Daoy (cell line): ENCODE data around the gene SIK3. TPM values are rescaled to one million over a fixed set of nuclear protein-coding genes. Genes with fewer than 3 reads are reported as not detected.

Experiments used
- DNase-seq: peaks from one replicate; pipeline ENCODE4 v3.0.0-alpha.2; 2015; ENCODE audit warnings: low read depth
- total RNA-seq: library from RNA; depleted of rRNA; stranded (reverse); fragments of >200 nt; shearing (Covaris generic); gene quantifications from 2 replicates; pipeline ENCODE4 v1.2.3, GENCODE V29; 2014

The SIK3 gene
- total RNA-seq, 1 experiment from 2014 or later: 8.2 TPM

DNA sequence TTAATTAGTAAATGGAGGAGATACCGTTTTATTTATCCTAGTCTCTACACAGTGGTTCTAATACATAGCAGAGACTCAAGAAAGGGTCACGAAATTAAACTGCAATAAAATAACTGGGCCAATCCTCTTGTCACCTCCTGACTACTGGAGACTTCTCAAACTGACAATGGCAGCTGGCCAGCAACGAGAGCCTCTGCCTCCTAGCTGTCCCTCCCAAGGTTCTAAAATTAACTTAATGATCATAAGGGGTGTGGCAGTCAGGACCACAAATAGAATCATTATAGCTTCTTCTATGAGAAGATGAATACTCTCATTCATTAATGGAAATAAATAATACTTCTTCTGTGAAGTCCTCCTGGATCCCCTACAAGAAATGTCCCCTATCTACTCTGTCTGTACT, 197.0 kb downstream of the SIK3 start:
- DNase-seq: no peak

DNA sequence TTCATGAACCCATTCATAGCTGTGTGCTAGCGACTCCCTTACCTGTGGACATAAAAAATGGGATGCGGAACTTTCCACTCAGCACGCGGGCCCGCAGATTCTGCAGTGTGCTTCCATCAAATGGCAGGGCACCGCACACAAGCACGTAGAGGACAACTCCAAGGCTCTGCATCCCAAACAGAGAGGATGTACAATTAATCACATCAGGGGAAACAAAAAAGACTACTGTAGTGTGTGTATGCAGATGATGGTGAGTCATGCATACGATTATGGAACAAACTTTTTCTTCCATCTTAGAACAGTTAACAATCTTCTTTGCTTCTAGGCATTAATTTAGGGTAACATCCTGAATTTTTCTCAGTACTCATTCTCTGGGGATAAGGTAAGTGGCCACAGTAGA, 202.0 kb downstream of the SIK3 start:
- no peak for DNase-seq

DNA sequence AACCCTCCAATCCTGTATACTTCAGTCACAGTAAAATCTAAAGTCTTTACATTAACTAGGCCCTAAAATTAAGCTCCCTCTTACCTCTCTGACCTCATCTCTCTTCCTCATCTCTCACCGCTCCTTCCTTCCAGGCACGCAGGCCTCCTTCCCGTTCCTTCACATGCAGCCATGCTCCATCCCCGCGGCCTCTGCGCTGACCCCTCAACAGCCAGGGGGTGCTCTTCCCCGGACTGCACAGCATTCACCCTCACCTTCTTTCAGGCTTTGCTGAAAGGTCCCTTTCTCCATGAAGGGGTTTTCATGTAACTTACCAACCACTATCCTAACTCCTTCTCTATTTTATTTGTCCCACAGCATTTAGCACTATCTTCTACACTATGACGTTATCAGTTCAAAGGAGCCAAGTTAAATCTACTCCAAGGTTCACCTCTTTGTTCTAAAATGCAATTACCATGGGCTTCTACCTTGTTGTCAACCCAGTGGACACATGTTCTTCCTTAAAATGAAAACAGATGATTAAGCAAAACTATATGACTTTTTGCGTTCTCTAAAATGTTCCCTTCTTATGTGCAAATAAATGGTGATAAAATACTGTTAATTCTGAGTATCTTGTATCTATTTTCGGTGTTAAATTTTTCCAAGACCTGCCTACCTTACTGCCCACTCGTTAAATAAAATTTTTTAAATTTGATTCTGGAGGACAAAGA, 203.0 kb downstream of the SIK3 start:
- DNase-seq: peak; percentile 15

DNA sequence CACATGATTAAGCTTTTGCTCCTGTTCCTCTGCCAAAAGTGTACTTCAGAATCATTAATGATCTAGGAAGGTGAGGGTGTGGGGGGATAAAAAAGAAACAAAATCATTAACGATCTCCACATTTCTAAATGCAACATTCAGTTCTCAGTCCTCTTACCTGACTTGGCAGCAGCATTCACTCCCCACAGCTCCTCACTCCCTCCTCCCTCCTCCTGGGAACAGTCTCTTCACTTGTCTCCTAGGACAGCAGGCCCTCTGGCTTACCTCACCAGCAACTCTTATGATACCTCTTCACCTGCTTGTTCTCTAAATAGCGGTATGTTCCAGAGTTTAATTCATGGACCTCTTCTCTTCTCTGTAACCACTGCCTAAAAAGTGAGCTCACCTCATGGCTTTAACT, 204.3 kb downstream of the SIK3 start:
- no peak for DNase-seq

DNA sequence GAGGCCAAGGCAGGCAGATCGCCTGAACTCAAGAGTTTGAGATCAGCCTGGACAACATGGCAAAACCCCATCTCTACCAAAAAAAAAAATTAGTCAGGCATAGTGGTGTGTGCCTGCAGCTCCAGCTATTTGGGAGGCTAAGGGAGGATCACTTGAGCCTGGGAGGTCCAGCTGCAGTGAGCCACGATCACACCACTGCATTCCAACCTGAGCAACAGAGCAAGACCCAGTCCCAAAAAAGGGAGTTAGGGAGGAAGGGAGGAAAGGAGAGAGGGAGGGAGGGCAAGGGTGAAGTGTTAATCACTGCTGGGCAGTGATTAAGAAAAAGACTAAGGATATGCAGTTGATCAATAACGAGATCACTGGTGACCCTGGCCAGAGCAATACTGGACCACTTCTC, 204.8 kb downstream of the SIK3 start:
- DNase-seq: no peak

DNA sequence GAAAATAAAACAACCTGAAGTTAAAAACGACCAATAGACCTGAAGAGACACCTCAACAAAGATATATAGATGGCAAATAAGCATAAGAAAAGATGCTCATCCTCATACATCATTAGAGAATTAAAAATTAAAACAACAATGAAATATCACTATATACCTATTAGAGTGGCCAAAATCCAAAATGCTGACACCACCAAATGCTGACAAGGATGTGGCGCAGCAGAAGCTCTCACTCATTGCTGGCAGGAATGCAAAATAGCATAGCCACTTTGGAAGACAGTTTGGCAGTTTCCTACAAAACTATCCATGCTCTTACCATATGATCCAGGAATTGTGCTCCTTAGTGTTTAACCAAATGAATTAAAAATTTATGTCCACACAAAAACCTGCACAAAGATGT, 205.9 kb downstream of the SIK3 start:
- DNase-seq: no peak

DNA sequence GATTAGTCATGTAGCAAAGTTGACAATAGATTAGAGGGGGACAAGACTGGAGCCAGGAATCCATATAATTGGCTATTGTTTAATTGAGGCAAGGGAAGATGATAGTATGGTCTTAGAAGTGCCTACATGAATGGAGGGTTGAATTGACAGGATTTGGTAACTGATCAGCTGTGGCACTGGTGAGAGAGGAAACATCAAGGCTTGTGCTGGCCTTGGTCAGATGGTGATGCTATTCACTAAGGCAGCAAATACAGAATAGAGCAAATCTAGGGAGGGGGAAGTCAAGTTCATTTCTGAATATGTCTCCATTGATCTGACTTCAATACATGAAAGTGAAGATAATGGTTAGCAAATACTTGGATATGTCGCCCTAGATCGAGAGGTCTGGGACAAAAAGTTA, 206.5 kb downstream of the SIK3 start:
- DNase-seq: no peak

DNA sequence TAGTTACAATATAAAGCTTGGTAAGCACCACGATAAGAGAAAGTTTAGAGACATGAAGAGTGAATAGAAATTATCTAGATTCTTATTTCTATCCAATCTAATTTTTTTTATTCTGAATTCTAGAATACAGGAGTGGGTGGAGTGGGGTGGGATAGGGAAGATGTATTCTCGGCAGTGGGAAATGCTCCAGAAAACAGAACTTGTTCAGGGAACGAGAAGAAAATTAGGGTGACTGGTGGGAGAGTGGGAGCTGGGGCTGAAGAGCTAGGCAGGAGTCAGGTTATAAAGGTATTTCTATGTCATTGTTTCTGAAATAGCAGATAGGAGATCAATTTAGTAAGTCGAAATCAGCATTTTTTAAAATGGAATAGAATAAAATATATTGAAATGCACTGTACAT, 207.6 kb downstream of the SIK3 start:
- no peak for DNase-seq

DNA sequence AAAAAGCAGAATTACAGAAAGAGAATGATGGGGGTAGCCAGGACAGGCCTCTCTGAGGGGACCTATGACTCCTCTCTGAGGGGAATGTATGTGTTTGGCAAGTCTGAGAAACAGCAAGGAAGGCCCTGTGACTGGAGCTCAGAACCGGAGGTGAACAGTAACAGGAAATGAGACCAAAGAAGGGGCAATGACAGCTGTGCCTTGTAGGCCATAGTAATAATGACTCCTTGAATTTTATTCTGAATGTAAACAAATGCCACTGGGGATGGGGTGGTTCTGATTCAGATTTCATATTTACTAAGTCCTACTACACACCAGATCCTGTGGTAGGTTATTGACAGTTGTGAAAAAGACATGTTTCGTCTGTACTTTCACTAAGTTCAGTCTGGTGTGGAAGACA, 208.0 kb downstream of the SIK3 start:
- no peak for DNase-seq

DNA sequence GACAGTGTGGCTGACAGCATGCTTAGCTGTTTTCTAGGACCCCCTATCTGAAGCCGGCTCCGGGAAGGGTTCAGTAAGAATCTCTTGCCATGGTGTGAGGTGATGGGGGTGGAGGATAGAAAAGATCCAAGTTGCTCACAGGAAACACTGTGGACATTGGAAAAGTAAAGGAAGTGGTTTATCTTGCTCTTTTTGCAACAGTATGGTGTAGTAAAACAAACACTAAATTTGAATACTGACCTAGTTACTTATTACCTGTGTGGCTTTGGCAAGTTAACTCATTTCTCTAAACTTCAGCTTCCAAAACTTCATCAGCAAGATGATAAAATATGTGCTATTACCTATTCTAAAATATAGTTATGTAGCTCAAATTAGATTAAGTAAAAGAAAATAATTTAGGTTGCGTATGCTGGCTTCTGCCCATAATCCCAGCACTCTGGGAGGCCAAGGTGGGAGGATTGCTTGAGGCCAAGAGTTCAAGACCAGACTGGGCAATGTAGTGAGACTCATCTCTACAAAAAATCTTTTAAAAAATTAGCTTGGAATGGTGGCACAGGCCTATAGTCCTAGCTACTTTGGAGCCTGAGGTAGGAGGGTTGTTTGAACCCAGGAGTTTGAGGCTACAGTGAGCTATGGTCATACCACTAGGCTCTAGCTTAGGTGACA, 209.2 kb downstream of the SIK3 start:
- DNase-seq: no peak

DNA sequence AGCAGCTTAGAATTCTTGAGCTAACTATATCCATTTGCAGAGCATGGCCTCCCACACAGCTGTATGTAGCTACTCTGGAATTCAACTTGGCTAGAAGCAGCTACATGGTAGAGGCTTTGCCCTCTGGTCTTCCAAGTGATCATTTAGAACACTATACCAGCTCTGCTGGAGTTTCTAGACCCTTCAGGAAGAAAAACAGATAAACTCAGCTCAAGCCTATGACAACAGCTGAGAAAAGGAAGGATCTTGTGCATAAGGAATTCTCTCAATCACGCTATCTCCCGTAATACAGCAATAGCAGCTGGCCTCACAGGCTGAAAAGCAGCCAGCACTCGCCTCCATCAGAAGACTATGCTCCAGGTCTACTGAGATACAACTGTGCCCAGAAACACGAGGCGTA, 210.2 kb downstream of the SIK3 start:
- DNase-seq: no peak

DNA sequence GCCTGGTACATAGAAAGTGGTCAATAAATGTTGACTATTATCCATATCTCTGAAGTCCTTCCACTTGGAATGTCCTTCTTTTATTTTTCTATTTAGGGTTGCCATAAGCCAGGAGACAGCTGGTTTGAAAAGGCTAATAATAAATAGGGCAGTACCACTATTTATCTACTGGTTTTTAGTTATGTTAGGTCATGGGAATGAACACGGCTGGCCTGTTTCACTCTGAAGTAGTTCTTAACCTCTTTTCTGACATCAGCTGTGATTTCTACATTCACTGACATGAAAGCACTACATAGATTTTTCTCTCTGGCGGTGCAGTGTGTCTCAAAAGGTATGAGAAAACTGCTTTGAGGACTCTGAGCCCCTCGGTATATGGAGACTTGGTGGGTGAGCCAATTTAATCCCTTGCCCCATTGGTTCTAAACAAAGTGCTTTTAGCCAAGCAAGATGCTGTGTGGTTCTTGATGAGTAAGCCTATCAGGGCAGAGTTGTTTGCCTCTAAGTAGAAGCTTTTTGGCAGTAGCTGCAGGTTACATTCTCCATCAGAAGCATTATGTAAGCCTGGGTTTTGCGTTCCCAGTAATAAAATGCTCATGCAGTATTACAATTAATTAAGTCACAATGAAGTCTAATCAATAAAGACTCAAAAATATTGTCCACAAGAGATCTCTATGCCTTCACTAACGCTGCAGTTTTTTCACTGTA, 212.1 kb downstream of the SIK3 start:
- no peak for DNase-seq

DNA sequence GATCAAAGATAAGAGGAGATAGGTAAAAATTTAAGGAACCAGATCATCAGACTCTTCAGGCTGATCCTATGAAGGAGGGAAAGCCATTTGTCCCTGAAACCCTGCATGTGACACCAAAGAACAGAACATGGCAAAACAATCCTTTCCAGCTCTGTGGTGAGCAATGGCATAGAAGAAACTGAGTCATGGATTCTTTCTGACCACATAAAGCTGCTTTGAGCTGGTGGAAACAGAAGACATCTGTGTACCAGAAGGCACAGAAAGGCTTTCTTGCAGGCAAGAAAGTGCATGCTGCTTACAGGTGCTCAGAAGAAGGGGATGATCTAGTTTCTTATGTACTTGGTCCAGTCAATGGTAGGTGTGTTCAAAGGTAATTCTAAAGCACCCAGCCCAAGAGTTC, 215.8 kb downstream of the SIK3 start:
- DNase-seq: no peak

DNA sequence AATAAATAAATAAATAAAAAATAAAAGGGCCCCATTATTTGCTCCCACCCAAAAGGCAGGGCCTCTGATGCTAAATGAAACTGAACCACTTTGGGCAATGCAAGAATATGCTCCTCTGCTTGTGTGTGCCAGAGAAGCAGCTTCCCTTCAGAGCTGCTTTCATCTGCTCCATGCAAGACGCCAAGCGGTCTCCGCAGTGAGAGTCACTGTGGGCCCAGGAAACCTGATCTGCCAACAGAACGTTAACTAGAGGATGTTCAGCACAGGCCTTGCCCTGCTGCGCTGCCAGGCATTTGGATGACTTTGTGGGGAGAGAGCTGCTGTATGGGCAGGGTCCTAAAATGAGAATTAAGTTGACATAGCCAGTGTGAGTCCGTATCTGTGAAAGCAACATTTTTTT, 217.1 kb downstream of the SIK3 start:
- DNase-seq: no peak

DNA sequence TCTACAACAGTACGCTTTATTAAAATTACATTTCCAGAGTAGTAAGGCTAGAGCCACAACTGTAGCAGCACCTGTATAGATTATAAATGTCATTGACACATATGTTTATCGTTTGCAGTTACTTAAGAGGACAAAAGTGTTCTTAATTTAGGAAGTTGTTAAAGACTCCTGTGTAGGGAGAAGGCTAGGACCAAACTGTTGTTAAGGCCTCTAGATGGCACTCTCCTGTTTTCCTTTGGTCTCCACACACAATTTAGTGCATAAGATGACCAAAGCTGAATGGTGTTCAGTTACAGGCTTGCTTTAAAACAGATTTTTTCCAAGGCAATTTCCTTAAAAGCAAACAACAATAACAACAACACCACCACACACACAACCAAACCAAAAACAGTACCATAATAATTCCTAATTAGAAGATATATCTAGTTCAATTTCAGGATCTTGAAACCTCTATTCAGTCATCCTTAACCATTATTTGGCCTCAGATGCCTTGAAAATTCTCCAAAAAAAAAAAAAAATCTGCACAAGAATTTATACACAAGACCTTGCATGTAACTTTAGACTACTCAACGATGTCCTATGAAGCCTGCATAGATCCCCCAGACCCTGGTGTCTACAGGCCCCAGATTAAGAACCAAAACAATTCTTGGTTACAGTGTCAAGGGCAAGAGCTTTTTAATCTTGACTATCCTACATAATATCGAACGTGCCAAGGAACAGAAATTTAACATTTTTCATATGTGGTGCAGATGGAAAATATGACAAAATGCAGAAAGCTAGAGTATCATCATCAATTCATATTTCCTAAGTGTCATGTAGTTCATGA, 218.2 kb downstream of the SIK3 start:
- DNase-seq: peak; percentile 45

DNA sequence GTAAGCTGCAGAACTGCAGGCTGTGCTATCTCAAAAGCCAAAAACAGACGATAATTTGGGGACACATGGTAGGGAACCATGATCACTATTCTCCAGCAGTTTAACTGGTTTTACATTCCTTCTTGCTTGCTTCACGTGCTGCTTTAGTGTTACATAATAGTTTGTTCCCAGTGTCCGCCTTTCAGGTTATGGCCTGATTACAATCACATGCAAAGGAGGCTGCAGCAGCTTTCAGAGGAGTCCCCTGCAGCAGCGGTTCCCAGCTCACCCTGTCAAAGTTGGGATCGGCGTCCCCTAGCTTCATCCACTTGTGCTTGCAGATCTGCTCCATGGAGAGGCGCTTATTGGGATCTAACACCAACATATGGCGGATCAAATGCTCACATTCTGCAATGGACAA, 221.6 kb downstream of the SIK3 start:
- DNase-seq: no peak

DNA sequence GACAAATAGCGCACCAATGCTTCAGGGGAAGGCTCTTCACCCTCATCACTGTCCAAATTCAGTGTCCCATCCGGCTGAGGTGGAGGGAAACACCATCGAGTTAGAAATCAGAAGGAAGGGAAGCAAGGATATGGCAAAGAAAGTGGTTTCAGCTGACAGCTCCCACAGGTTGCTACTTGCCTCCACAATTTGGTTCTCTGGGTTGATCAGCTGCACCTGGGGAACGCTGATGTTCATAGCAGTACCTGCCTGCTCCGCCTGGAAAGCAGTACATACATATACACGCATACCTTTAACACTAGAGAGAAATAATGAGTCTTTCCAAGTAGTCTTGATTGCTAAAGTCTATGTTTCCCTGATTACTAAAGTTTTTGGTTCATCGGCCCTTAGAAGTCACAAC, 223.0 kb downstream of the SIK3 start:
- no peak for DNase-seq

DNA sequence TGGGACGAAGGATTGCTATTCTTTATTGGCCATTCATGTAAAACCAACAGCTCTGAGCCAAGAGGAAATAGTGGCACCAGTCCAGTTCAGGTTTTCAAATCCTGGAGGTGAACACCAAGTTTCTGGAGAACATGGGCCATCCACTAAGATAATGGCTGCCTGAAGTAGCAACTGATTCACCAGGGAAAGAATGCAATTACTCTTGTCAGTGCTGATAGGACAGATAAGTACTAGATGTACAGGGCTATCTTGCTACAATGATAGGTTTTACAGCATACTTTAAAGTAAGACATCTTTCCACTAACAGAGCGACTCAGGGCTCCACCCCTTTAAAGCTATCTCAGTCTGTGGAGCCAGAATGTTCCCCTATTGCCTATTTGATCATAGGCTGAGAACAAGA, 224.0 kb downstream of the SIK3 start:
- DNase-seq: no peak

DNA sequence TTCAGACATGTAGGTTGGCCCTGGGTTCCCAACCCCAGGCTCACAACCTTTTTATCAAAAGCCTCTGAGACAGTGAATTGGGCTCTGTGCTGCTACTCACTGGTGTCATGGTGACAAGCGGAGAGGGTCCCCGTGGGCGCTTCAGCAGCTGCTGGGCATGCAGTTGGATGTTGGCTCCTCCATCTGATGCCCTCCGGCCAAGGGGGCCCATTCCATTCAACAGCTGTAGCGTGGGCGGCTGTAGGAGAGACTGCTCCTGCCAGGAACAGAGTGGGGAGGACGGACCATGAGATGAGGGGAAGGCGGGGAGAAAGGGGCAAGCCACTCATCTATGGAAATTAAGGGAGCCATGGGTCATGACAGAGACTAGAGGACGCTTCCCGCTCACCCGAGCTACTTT, 224.8 kb downstream of the SIK3 start:
- DNase-seq: no peak

DNA sequence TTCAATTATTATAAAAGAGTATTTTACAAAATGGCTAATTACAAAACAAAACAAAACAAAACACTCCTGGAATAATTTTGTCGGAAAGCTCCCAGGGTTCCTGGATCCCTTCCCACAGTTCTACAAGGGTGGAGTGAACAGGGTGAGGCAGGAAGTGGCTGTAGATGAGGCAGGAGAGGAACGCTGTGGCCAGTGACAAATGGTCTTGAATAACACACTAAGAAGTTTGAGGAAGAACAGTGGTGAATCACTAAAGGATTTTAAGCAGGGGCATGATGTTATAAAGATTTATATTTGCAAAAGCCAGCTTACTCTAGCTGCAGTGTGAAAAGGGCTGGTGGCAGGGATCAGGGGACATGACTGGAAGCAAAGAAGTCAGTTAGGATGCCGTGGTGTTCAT, 227.0 kb downstream of the SIK3 start:
- DNase-seq: peak; percentile 86

DNA sequence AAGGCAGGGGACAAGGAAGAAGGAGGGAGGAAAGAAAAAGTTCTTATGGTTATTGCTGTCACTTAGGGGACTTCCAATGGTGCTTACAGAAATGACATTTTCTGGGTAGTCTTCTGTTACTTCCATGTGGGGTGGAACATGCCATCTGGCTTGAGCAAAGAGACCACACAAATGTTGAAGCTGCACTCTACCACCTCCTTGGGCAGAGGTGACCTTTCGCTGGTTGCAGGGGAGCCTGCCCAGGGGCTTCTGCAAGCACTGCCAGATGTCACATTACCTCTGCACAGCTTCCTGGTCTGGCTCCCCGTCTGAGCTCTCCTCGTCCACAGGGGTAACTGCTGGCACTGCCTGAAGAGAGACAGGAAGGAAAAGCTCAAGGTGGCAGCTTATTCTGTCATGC, 228.2 kb downstream of the SIK3 start:
- DNase-seq: no peak

DNA sequence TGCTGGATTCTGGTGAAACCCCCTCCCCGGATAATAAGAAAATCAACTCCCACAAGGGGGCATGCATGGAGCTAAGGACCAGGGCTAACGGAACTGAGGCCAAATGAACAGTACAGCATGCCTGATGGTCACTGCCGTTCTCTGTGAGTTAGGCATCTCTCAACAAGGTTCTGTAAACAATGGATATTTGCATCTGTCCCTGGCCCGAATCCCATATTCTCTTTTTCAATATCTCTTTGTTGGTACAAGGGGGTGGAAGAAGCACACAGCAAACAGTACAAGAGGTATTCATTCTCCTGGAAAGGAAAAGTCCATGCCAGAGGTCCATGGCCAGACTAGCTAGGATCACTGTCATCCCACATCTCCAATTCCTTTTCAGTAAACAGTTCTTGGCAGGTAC, 228.6 kb downstream of the SIK3 start:
- DNase-seq: no peak
